Measurements from ENCODE around the gene TAAR5.
"Not testable (repeated sequence)": the region's sequence is repeated elsewhere in the genome, so short reads cannot be mapped to it uniquely, and the experiment has no call there.

The TAAR5 gene

DNA sequence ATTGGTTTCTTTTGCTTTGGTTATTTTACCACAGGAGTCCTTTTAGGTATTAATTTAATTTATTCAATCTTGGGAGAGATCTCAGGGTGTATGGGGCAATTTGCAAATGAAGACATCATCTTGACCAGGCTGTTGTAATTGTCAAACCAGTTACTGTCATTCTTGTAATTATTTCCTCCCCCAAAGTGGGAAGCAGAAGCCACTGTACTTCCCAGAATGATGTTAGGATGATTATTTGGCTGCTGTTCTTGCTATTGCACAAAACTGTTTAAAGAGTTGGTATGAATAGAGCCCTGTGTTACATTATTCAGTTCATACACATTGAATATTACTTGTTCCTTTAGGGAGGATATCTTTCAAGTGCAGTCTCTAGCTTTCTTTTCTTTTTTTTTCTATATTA, 17.8 kb downstream of the TAAR5 start:
- DNase-seq (ENCODE audit: low read depth in 1 of 2, low spot score in 1 of 2) = no peak

DNA sequence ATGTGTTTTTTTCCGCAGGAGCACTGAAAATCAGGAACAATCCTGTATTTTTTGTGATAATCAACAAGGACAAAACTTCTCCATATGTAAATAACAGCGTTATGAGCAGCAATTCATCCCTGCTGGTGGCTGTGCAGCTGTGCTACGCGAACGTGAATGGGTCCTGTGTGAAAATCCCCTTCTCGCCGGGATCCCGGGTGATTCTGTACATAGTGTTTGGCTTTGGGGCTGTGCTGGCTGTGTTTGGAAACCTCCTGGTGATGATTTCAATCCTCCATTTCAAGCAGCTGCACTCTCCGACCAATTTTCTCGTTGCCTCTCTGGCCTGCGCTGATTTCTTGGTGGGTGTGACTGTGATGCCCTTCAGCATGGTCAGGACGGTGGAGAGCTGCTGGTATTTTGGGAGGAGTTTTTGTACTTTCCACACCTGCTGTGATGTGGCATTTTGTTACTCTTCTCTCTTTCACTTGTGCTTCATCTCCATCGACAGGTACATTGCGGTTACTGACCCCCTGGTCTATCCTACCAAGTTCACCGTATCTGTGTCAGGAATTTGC, 19.2 kb downstream of the TAAR5 start, which contains the start of gene TAAR6:
TAAR6 (plus strand) TSS at position 102 of the 557 bp plus-strand sequence; CDS start at position 102, 0 bp downstream.
- DNase-seq (ENCODE audit: low read depth in 1 of 2, low spot score in 1 of 2) = no peak

DNA sequence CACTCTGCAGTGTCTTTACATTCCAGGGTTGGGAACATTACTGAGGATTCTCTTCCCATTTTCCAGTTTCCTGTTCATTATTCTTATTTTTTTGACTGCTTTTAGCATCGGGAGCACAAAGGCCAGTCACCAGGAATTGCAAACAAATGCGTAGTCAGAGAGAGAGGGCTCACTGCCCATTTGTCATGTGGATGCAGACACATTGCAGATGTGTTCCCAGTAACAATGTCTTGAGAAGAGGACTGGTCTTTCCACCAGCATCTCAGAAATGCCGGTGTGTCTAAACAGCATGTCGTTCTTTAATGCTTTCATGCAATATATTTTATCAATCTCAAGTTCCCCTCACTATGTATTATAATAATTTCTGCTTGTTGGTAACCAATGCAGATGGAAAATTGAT, 20.4 kb downstream of the TAAR5 start:
- no peak for DNase-seq (ENCODE audit: low read depth in 1 of 2, low spot score in 1 of 2)

DNA sequence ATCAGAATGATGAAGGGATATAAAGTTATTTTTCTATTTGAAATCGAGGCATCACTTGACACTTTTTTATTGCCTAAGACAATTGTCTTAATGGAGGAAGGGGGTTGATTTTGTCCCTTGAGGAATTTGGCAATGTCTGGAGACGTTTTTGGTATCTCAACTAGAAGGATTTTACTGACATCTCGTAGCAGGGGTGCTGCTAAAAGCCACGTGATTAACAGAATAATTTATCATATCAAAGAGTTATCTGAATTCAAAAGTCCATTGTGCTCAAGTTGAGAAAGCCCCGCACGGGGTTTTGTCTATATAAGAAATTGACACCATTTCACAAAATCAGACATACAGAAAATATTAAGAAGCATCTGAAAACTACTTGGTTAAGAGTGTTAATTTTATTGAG, 20.9 kb downstream of the TAAR5 start:
- no peak for DNase-seq (ENCODE audit: low read depth in 1 of 2, low spot score in 1 of 2)

DNA sequence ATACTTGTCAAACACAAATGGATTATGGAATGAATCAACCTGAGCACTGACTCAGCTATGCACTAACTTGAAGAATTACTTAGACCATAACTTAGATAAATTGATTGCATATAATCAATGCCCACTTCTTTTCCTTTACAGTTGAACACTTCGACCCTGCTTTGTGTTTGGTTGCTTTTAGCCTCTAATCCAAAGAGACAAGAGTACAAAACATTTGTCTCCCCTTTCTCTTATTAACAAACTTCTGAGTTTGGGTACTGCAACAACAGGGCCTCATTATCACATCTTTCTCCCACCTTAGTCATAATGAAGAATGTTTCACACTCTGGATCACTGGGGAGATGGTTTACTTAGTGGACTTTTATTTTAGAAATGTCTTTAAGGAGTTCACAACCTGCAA, 22.0 kb downstream of the TAAR5 start:
- no peak for DNase-seq (ENCODE audit: low read depth in 1 of 2, low spot score in 1 of 2)

DNA sequence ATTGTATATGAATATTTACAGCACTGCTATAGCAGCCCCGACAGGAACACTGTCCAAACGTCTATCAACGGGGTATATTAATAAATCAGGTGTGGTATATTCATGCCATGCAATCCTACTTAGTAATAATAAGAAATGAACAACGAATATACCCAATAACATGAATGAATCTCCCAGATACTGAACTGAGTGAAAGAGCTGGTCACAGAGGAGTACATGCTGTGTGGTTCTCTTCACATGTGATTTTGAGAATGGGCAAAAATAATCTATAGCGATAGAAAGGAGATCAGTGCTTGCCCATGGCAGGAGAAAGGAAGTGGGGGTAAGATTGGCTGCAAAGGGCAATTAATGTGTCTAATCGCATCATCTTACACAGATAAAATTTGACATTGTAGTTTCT, 23.1 kb downstream of the TAAR5 start:
- no peak for DNase-seq (ENCODE audit: low read depth in 1 of 2, low spot score in 1 of 2)

DNA sequence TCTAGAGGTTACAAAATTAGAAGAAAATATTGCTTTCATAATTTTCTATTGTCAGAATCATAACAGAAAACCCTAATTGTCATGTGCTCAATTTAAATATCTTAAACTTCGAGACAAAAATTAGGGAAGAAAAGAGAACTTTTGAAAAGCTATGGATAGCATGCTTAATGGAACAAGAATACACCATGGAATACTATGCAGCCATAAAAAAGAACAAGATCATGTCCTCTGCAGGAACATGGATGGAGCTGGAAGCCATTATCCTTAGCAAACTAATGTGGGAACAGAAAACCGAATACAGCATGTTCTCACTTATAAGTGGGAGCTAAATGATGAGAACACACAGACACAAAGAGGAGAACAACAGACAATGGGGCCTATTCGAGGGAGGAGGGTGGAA, 29.5 kb downstream of the TAAR5 start:
- not testable (repeated sequence) for DNase-seq (ENCODE audit: low read depth in 1 of 2, low spot score in 1 of 2)

DNA sequence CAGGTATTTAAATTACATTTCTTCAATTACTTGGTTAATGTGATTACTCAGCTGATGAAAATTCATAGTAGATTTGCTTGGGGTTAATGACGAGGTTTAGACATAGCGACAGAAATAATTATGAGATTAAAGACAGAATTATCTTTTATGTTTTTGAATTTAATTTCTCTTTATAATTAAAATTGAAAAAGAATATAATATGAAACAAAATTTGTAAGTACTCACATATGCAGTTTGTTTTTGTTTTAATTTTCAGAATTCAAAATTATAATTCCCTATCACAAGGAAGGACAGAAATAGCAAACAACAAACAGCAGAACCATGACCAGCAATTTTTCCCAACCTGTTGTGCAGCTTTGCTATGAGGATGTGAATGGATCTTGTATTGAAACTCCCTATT, 37.2 kb downstream of the TAAR5 start, which contains the start of gene TAAR8:
TAAR8 (plus strand) TSS at position 301 of the 400 bp plus-strand sequence; CDS start at position 322, 21 bp downstream.
- no peak for DNase-seq (ENCODE audit: low read depth in 1 of 2, low spot score in 1 of 2)

DNA sequence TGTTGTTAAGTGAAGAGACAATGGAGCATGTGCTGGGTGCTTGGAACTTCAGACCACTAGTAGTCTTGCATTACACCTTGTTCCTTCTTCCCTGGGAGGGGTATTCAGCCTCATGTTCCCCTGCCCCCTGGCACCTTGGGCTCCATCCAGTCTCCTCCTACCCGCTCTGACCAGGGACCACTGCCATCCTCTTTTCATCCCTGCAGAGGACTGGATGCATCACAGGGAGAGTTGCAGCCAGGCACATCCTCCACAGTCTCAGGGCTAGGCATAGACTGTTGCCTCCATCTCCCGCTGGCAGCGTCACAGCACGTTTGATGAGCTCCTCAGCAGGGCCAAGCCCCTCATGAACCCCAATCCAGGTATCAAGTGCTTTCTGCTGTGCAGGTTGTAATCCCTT, 38.3 kb downstream of the TAAR5 start:
- no peak for DNase-seq (ENCODE audit: low read depth in 1 of 2, low spot score in 1 of 2)

DNA sequence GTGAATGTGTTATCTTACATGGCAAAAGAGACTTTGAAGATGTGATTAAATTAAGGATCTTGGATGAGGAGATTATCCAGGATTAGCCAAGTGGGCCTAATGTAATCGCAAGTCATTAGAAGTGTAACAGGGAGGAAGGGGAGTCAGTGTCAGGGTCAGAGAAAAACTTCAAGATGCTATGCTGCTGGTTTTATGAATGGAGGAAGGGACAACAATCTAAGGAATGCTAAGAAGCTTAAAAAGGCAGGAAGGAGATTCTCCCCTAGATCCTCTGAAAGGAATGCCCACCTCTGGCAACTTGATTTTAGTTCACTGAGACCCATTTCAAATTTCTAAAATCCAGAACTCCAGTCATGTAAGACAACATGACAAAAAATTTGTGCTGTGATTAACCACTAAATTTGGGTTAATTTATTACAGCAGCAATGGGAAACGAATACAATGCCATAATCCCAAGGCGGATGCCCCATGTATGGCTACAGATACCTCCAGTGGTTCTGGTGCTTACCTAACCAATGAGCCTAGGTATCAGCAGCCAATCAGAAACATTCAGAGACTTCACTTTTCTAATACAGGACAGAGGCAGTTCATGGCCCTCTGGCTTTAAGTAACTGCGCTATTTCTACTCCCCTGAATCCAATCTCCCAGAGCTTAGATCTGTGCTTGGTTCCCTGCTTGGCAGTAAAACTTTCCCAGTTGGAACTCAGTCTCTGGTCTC, 40.6 kb downstream of the TAAR5 start:
- DNase-seq (ENCODE audit: low read depth in 1 of 2, low spot score in 1 of 2) = no peak

DNA sequence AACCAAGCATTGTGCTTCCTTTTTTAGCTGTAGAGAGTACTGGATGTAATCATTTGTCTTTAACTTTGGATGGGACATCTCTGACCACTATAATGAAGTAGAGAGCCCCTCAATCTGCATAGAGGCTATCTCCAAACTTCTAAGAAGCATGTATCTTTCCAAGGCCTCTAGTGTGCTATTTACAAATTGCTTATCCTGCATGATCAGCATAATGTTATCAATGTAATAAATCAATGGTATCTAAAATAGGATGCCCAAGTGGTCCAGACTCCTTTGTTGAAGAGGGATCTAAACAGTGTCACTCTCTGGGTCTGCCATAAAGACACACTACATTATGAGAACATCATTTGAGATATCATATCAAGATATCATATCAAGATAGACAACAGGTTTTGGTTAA, 44.7 kb downstream of the TAAR5 start:
- DNase-seq (ENCODE audit: low read depth in 1 of 2, low spot score in 1 of 2) = no peak
